ENCODE measurements around the gene TBC1D9. TPM values are rescaled to one million over a fixed set of nuclear protein-coding genes. Genes with fewer than 3 reads are reported as not detected.

Gene TBC1D9
- polyA plus RNA-seq, 2 of the 4 experiments (the other 2 are of a cell fraction): 5.6 to 11.8 TPM

DNA sequence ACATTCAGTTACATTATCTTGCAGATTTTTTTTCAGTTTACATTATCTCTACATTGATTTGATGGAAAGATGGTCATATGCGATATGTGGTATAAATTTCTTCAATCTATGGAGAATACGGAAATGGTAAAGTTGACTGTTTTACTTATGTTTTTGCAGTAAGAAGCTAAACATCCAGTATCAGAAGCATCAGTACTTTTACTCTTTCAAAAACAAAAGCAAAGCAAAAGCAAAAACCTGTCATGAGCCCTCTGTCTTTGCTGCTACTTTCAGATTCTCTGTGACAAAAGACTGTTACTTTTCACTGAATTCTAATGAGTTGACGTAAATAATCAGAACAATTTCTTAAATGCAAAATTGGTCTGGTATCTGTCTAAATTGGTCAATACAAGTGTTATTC is 135.0 kb downstream of the TBC1D9 start:
- DNase-seq (ENCODE audit: low read depth in 1 of 2, low spot score in 1 of 2) (no peak), FAIRE-seq (no peak), ATAC-seq (no peak)
- TF ChIP-seq TP53 (CRISPR knock-in tag; IDR thresholded peaks at IDR 0.05) (no peak), SMC3 (IDR thresholded peaks at IDR 0.05) (no peak), FOXS1 (CRISPR knock-in tag; IDR thresholded peaks at IDR 0.05) (no peak), KDM1A (IDR thresholded peaks at IDR 0.05; ENCODE audit: low read depth) (no peak), RNF2 (IDR thresholded peaks at IDR 0.05; ENCODE audit: borderline replicate concordance, low read depth) (no peak), RFX5 (IDR thresholded peaks at IDR 0.05) (no peak), MAFK (IDR thresholded peaks at IDR 0.05; ENCODE audit: partially characterized antibody) (no peak), BHLHE40 (IDR thresholded peaks at IDR 0.05; ENCODE audit: low read depth, low read length) (no peak), MAZ (IDR thresholded peaks at IDR 0.05; ENCODE audit: borderline replicate concordance, low read depth, low read length) (no peak), SREBF2 (IDR thresholded peaks at IDR 0.05) (no peak), ZNF302 (CRISPR knock-in tag; IDR thresholded peaks at IDR 0.05) (no peak), HOXB5 (CRISPR knock-in tag; IDR thresholded peaks at IDR 0.05) (no peak)
- TF ChIP-seq, protein P1, sequence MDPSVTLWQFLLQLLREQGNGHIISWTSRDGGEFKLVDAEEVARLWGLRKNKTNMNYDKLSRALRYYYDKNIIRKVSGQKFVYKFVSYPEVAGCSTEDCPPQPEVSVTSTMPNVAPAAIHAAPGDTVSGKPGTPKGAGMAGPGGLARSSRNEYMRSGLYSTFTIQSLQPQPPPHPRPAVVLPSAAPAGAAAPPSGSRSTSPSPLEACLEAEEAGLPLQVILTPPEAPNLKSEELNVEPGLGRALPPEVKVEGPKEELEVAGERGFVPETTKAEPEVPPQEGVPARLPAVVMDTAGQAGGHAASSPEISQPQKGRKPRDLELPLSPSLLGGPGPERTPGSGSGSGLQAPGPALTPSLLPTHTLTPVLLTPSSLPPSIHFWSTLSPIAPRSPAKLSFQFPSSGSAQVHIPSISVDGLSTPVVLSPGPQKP (IDR thresholded peaks at IDR 0.05; ENCODE audit: low read depth, low read length): no peak
- TF ChIP-seq, protein P2, sequence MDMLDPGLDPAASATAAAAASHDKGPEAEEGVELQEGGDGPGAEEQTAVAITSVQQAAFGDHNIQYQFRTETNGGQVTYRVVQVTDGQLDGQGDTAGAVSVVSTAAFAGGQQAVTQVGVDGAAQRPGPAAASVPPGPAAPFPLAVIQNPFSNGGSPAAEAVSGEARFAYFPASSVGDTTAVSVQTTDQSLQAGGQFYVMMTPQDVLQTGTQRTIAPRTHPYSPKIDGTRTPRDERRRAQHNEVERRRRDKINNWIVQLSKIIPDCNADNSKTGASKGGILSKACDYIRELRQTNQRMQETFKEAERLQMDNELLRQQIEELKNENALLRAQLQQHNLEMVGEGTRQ (IDR thresholded peaks at IDR 0.05): no peak
- Histone ChIP-seq H3K27ac (no peak overlapping the region), H3K9me3 (no peaks in the 10 kb centered on the region), H3K4me3 (no peak overlapping the region), H3K4me2 (no peak overlapping the region), H3K4me1 (no peaks in the 10 kb centered on the region)
- WGBS (ENCODE audit: missing lambda C conversion rate): 94% methylated on average over 3 of the region's 3 CpGs
- ChIA-PET CTCF (interaction anchor here (1.3 to 1.7 kb wide), 2 partner anchors 11 to 16 kb away, joined by 3 read pairs; no protein-coding TSS in a partner anchor), POLR2A (no interaction called here)

DNA sequence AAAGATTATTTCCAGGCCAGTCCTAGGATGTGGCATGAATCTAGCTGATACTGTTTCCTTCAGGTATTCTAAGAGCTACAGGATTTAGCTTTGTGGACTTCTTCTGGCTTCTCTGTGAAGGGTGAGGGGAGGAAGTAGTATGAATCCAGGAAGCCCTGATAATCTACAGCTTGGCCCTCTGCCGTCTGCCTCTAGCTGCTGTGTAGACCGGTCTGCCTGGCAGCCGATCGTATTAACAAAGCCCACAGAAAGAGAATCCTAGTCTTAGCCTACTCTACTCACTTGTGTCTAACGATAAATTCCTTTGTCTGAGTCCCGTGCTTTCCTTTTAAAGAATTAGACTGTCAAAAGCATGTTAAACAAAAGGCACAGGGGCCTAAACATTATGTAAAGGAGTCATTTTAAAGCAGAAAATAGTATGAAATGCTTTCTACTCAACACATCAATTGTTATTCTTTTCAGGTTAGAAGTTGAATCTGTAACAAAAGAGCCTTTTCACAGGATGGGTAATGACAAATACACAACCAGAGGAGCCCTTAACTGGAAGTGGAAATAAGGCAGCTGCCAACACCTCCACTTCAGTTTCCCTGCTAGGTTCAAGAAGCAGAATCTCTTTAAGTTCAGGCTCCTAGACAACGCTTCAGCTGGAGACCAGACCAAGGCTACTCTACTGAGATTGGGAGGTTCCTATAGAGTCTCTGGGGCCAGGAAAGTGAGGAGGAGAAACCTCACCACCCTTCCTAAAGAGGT is 138.5 kb downstream of the TBC1D9 start:
- ChIA-PET CTCF (interaction anchor here (0.6 to 1.7 kb wide), 3 partner anchors 8 to 303 kb away, joined by 3 to 5 read pairs (median 4); no protein-coding TSS in a partner anchor), POLR2A (no interaction called here)
- Histone ChIP-seq H3K27ac (no peak overlapping the region), H3K4me2 (no peak overlapping the region), H3K4me1 (no peaks in the 10 kb centered on the region), H3K9me3 (no peaks in the 10 kb centered on the region), H3K4me3 (no peak overlapping the region)
- FAIRE-seq (no peak), ATAC-seq (no peak), DNase-seq (ENCODE audit: low read depth in 1 of 2, low spot score in 1 of 2) (no peak)
- TF ChIP-seq EHF (CRISPR knock-in tag; IDR thresholded peaks at IDR 0.05) (no peak), EHMT2 (IDR thresholded peaks at IDR 0.05; ENCODE audit: low read depth) (no peak), RAD21 (conservative IDR thresholded peaks at IDR 0.05 in 1 of 2, IDR thresholded peaks at IDR 0.05 in 1 of 2) (no peak)
- WGBS (ENCODE audit: missing lambda C conversion rate): 78% methylated on average over 5 of the region's 7 CpGs

DNA sequence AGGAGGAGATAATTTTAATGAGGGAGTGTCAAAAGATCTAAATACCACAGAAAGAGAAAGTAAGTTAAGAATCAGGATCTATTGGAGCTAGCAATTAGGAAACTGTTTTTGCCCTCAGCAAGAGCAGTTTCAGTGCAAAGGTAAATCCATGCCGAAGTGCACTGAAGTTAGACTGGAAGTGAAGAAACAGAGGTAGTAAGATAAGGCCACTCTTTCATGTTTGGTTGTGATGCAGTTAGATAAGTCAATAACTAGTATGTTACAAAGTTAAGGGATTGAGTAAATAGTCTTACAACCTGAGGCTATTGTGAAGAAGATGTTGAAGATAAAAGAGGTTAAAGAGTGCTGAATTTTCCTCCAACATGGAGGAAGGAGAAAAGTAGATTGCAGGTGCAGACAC is 140.7 kb downstream of the TBC1D9 start:
- no peak for TF ChIP-seq EP300 (IDR thresholded peaks at IDR 0.05)
- TF ChIP-seq POLR2AphosphoS2 (conservative IDR thresholded peaks at IDR 0.05; ENCODE audit: low read length): no peak
- no peak for TF ChIP-seq EHMT2 (IDR thresholded peaks at IDR 0.05; ENCODE audit: low read depth)
- TF ChIP-seq CEBPB (IDR thresholded peaks at IDR 0.05): no peak
- TF ChIP-seq GATA3 (IDR thresholded peaks at IDR 0.05; ENCODE audit: borderline replicate concordance): no peak
- TF ChIP-seq HOXB5 (CRISPR knock-in tag; IDR thresholded peaks at IDR 0.05): no peak
- TF ChIP-seq, protein P3, sequence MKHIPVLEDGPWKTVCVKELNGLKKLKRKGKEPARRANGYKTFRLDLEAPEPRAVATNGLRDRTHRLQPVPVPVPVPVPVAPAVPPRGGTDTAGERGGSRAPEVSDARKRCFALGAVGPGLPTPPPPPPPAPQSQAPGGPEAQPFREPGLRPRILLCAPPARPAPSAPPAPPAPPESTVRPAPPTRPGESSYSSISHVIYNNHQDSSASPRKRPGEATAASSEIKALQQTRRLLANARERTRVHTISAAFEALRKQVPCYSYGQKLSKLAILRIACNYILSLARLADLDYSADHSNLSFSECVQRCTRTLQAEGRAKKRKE (CRISPR knock-in tag; IDR thresholded peaks at IDR 0.05; ENCODE audit: low read depth): no peak
- TF ChIP-seq BHLHE40 (IDR thresholded peaks at IDR 0.05; ENCODE audit: low read depth, low read length): no peak
- DNase-seq (ENCODE audit: low read depth in 1 of 2, low spot score in 1 of 2): no peak
- Histone ChIP-seq H3K4me1 (no peaks in the 10 kb centered on the region), H3K4me3 (no peak overlapping the region), H3K4me2 (no peak overlapping the region), H3K9me3 (no peaks in the 10 kb centered on the region), H3K27ac (no peak overlapping the region)
- 41% methylated on average over 1 of the region's 1 CpG for WGBS (ENCODE audit: missing lambda C conversion rate)
- ChIA-PET CTCF (no interaction called here), POLR2A (no interaction called here)
- ATAC-seq: no peak
- no peak for FAIRE-seq
